PC-9 (cell line): ENCODE data around the gene ZC3H14.

ENCODE experiments used
- EZH2 ChIP-seq: fragments of 200-600 bp; sonication (generic); IDR thresholded peaks from 2 replicates; pipeline ENCODE4 v1.8.0; 2017; ENCODE audit warnings: antibody characterized with exemption, low read depth
- TF ChIP-seq, protein P1 (sequence below): fragments of 200-600 bp; sonication (generic); conservative IDR thresholded peaks from 2 replicates; pipeline ENCODE4 v1.6.1; 2017; ENCODE audit warnings: mixed run types, antibody characterized with exemption, mild to moderate bottlenecking, moderate library complexity

DNA sequence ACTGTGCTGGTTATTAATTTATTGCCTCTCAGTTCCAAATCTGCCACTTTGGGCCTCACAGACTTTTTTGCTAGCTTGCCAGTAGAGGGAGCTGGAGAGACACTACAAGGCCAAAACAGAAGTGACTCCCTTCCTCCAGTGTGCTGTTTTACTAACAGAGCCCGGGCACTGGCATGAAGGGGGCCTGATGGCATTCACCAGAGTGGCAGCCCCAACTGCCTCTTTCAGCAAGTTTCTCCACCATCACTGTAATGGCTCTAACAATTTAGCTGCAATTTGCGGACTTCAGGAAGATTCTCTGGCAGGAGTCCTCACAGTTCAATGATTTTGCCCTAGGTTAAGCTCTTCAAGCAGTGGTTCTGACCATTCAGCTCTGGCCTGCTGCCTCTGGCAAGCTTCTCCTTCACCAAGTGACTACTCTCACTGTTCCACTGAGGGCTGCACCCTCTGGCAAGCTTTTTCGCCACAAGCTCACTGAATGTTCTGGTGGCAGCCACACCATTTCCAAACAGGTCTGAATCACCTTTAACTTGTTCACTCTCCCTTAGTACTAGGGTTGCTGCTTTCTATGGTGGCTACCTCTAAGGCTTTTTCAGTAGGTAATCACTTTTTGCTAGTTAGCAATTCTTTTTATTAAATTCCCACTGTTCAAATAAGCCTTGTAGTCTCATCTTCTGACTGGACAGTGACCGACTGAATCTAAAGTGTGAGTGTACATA lies 104.9 kb downstream of the ZC3H14 start:
- TF ChIP-seq, protein P1, sequence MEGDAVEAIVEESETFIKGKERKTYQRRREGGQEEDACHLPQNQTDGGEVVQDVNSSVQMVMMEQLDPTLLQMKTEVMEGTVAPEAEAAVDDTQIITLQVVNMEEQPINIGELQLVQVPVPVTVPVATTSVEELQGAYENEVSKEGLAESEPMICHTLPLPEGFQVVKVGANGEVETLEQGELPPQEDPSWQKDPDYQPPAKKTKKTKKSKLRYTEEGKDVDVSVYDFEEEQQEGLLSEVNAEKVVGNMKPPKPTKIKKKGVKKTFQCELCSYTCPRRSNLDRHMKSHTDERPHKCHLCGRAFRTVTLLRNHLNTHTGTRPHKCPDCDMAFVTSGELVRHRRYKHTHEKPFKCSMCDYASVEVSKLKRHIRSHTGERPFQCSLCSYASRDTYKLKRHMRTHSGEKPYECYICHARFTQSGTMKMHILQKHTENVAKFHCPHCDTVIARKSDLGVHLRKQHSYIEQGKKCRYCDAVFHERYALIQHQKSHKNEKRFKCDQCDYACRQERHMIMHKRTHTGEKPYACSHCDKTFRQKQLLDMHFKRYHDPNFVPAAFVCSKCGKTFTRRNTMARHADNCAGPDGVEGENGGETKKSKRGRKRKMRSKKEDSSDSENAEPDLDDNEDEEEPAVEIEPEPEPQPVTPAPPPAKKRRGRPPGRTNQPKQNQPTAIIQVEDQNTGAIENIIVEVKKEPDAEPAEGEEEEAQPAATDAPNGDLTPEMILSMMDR = peak; percentile 76
- TF ChIP-seq EZH2 = no peak
